SK-N-SH treated with all-trans-retinoic acid at 6 μM for 48 hours (cell line): ENCODE results near the gene AGAP2.

Experiments used
- ARNTL ChIP-seq: fragments of 450-650 bp; formaldehyde crosslinking; IDR thresholded peaks from 2 replicates; pipeline ENCODE4 v1.5.0; 2020; ENCODE audit warnings: low read depth, mild to moderate bottlenecking, moderate library complexity, borderline replicate concordance
- CSDC2 ChIP-seq: fragments of 250-450 bp; sonication (Bioruptor Pico); IDR thresholded peaks from 2 replicates; pipeline ENCODE4 v1.5.0; 2020; ENCODE audit warnings: mild to moderate bottlenecking, moderate library complexity
- CSRNP3 ChIP-seq: fragments of 250-450 bp; sonication (Bioruptor Pico); IDR thresholded peaks from 2 replicates; pipeline ENCODE4 v1.5.1; 2021; ENCODE audit warnings: mild to moderate bottlenecking, moderate library complexity
- ESRRG ChIP-seq: fragments of 250-450 bp; sonication (Bioruptor Pico); IDR thresholded peaks from 2 replicates; pipeline ENCODE4 v1.6.1; 2021; ENCODE audit warnings: mild to moderate bottlenecking
- GLIS3 ChIP-seq: fragments of 250-450 bp; sonication (Bioruptor Pico); IDR thresholded peaks from 2 replicates; pipeline ENCODE4 v1.5.0; 2020; ENCODE audit warnings: mild to moderate bottlenecking, moderate library complexity
- OSR1 ChIP-seq: fragments of 250-450 bp; sonication (Bioruptor Pico); IDR thresholded peaks from 2 replicates; pipeline ENCODE4 v1.8.0; 2022; ENCODE audit warnings: moderate library complexity, mild to moderate bottlenecking, inconsistent platforms
- PATZ1 ChIP-seq: fragments of 250-450 bp; sonication (Bioruptor Pico); IDR thresholded peaks from 2 replicates; pipeline ENCODE4 v1.8.0; 2020; ENCODE audit warnings: mild to moderate bottlenecking, moderate library complexity, borderline replicate concordance
- POU6F1 ChIP-seq: fragments of 250-450 bp; sonication (Bioruptor Pico); IDR thresholded peaks from 2 replicates; pipeline ENCODE4 v1.8.0; 2021; ENCODE audit warnings: low read depth, mild to moderate bottlenecking, moderate library complexity, borderline replicate concordance
- RARB ChIP-seq: fragments of 250-450 bp; sonication (Bioruptor Pico); IDR thresholded peaks from 2 replicates; pipeline ENCODE4 v1.8.0; 2021; ENCODE audit warnings: mild to moderate bottlenecking, moderate library complexity
- SNAI2 ChIP-seq: fragments of 250-450 bp; sonication (Bioruptor Pico); IDR thresholded peaks from 2 replicates; pipeline ENCODE4 v1.5.0; 2020; ENCODE audit warnings: mild to moderate bottlenecking, moderate library complexity
- ZFP3 ChIP-seq: fragments of 250-450 bp; sonication (Bioruptor Pico); IDR thresholded peaks from 2 replicates; pipeline ENCODE4 v1.5.0; 2020; ENCODE audit warnings: mild to moderate bottlenecking, moderate library complexity
- ZFP30 ChIP-seq: fragments of 450-650 bp; formaldehyde crosslinking; IDR thresholded peaks from 2 replicates; pipeline ENCODE4 v1.5.0; 2022; ENCODE audit warnings: mild to moderate bottlenecking, moderate library complexity
- ZNF565 ChIP-seq: fragments of 450-650 bp; formaldehyde crosslinking; conservative IDR thresholded peaks from 2 replicates; pipeline ENCODE4 v1.5.0; 2020; ENCODE audit warnings: low read depth, mild to moderate bottlenecking, moderate library complexity
- ZNF70 ChIP-seq: fragments of 450-650 bp; formaldehyde crosslinking; IDR thresholded peaks from 2 replicates; pipeline ENCODE4 v1.5.0; 2020; ENCODE audit warnings: mild to moderate bottlenecking, moderate library complexity

- TF ChIP-seq CSDC2 (CRISPR knock-in tag) (no peak), ARNTL (no peak), OSR1 (no peak), ZFP3 (CRISPR knock-in tag) (no peak), SNAI2 (CRISPR knock-in tag) (no peak), ZFP30 (CRISPR knock-in tag) (no peak), ESRRG (CRISPR knock-in tag) (no peak), CSRNP3 (CRISPR knock-in tag) (no peak), ZNF565 (CRISPR knock-in tag) (no peak), RARB (CRISPR knock-in tag) (no peak), POU6F1 (CRISPR knock-in tag) (no peak), GLIS3 (CRISPR knock-in tag) (no peak), PATZ1 (CRISPR knock-in tag) (no peak), ZNF70 (CRISPR knock-in tag) (no peak)
These were observed 38.2 kb downstream of the AGAP2 start for GRCh38 chr12:57700317-57700716.
